Glutamatergic neuron (in vitro differentiated cells): ENCODE results near the gene PBX3. TPM values are rescaled to one million over a fixed set of nuclear protein-coding genes. Genes with fewer than 3 reads are reported as not detected.

Source experiments
- DNase-seq: peaks from one replicate; pipeline ENCODE4 v3.0.0; 2022
- H3K27ac Mint-ChIP-seq: one replicate; pipeline ENCODE4 v1.8.0; 2020; ENCODE audit warnings: mild to moderate bottlenecking, mixed read lengths, inconsistent platforms; ENCODE audit not compliant: unreplicated experiment
- H3K27me3 Mint-ChIP-seq: one replicate; pipeline ENCODE4 v1.8.0; 2020; ENCODE audit warnings: mild to moderate bottlenecking, moderate library complexity, mixed read lengths, inconsistent platforms; ENCODE audit not compliant: unreplicated experiment
- H3K36me3 Mint-ChIP-seq: one replicate; pipeline ENCODE4 v1.8.0; 2020; ENCODE audit warnings: mild to moderate bottlenecking, mixed read lengths, inconsistent platforms; ENCODE audit not compliant: unreplicated experiment
- H3K4me1 Mint-ChIP-seq: one replicate; pipeline ENCODE4 v1.8.0; 2020; ENCODE audit warnings: mild to moderate bottlenecking, low read depth, mixed read lengths, inconsistent platforms; ENCODE audit not compliant: unreplicated experiment
- H3K4me3 Mint-ChIP-seq: one replicate; pipeline ENCODE4 v1.8.0; 2020; ENCODE audit warnings: mild to moderate bottlenecking, mixed read lengths, inconsistent platforms; ENCODE audit not compliant: unreplicated experiment
- H3K9me3 Mint-ChIP-seq: one replicate; pipeline ENCODE4 v1.8.0; 2020; ENCODE audit warnings: mild to moderate bottlenecking, moderate library complexity, mixed read lengths, inconsistent platforms; ENCODE audit not compliant: unreplicated experiment
- total RNA-seq: library from RNA; stranded (reverse); fragmentation: NEBNext Ultra II Directional; extraction: Animal tissue kit (Norgen Biotek cat#: 25700); gene quantifications from one replicate; pipeline ENCODE4 v1.2.1, GENCODE V29; 2021; ENCODE audit not compliant: unreplicated experiment
- TF ChIP-seq, protein P1 (sequence below): fragments of 200-600 bp; sonication (generic); IDR thresholded peaks from one replicate; pipeline ENCODE4 v1.5.0; 2021; ENCODE audit not compliant: partially characterized antibody, unreplicated experiment

Gene PBX3
- total RNA-seq, 1 donor from 2014 or later, result 51.2 TPM

DNA sequence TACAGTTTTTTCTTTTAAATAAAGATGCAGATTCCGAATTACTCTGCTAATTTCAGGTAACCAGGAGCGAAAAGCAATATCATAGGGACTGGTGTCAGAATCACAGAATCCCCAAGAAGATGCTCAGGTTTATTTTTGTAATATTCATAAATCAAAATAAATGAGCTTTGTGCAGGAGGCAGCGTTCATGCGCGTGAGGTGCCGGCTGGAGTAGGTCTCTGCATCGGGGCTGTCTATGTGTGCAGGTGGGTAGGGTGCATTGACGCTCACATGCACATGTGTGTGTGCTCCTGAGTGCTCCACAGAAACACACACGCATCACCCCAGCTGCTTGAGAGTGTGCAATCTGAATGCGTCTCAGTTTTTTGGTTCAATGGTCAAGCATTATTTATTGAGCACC lies 226.4 kb downstream of the PBX3 start:
- peaks cover 4% of the 10 kb centered on the region for H3K27me3 Mint-ChIP-seq

GRCh38 chr9:125974705-125975104 lies 227.5 kb downstream of the PBX3 start:
- Mint-ChIP-seq H3K4me3 (no peak overlapping the region), H3K27me3 (peaks cover 5% of the 10 kb centered on the region), H3K4me1 (no peaks in the 10 kb centered on the region), H3K9me3 (no peaks in the 10 kb centered on the region), H3K36me3 (peaks cover 28% of the 10 kb centered on the region), H3K27ac (no peak overlapping the region)
- no peak for DNase-seq
- TF ChIP-seq, protein P1, sequence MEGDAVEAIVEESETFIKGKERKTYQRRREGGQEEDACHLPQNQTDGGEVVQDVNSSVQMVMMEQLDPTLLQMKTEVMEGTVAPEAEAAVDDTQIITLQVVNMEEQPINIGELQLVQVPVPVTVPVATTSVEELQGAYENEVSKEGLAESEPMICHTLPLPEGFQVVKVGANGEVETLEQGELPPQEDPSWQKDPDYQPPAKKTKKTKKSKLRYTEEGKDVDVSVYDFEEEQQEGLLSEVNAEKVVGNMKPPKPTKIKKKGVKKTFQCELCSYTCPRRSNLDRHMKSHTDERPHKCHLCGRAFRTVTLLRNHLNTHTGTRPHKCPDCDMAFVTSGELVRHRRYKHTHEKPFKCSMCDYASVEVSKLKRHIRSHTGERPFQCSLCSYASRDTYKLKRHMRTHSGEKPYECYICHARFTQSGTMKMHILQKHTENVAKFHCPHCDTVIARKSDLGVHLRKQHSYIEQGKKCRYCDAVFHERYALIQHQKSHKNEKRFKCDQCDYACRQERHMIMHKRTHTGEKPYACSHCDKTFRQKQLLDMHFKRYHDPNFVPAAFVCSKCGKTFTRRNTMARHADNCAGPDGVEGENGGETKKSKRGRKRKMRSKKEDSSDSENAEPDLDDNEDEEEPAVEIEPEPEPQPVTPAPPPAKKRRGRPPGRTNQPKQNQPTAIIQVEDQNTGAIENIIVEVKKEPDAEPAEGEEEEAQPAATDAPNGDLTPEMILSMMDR, result no peak

More for the DNA sequence above, 226.4 kb downstream of the PBX3 start:
- no peak overlapping the region for H3K27ac Mint-ChIP-seq
- H3K4me3 Mint-ChIP-seq, result no peak overlapping the region
- no peaks in the 10 kb centered on the region for H3K9me3 Mint-ChIP-seq
- DNase-seq, result no peak
- TF ChIP-seq, protein P1, result no peak
- H3K36me3 Mint-ChIP-seq, result peaks cover 21% of the 10 kb centered on the region
- H3K4me1 Mint-ChIP-seq, result no peaks in the 10 kb centered on the region

- Mint-ChIP-seq H3K36me3 (peaks cover 41% of the 10 kb centered on the region), H3K4me3 (no peak overlapping the region)
- TF ChIP-seq, protein P1, result no peak
These were observed 230.1 kb downstream of the PBX3 start for GRCh38 chr9:125977223-125977622.

DNA sequence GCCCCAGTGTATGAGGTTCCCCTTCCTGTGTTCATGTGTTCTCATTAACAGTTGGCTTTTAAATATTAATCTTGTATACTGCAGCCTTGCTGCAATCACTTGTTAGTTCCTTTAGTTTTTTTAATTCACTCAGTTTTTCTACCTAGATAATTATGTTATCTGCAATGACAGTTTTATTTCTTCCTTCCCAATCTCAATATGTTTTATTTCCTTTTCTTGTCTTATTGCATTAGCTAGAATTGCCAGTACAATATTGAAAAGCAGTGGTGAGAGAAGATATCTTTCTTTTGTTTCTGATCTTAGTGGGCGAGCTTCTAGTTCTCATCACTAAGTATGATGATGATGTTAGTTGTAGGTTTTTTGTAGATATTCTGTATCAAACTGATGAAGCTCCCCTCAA lies 232.2 kb downstream of the PBX3 start:
- Mint-ChIP-seq H3K9me3 (peaks cover 4% of the 10 kb centered on the region), H3K4me3 (no peak overlapping the region), H3K4me1 (no peaks in the 10 kb centered on the region), H3K27me3 (peaks cover 4% of the 10 kb centered on the region), H3K36me3 (peaks cover 35% of the 10 kb centered on the region), H3K27ac (no peak overlapping the region)
- DNase-seq, result no peak
- TF ChIP-seq, protein P1, result no peak

More at GRCh38 chr9:125977223-125977622, 230.1 kb downstream of the PBX3 start:
- no peak for DNase-seq
- H3K27ac Mint-ChIP-seq, result no peak overlapping the region
- peaks cover 4% of the 10 kb centered on the region for H3K9me3 Mint-ChIP-seq
- peaks cover 4% of the 10 kb centered on the region for H3K27me3 Mint-ChIP-seq
- H3K4me1 Mint-ChIP-seq, result no peaks in the 10 kb centered on the region

DNA sequence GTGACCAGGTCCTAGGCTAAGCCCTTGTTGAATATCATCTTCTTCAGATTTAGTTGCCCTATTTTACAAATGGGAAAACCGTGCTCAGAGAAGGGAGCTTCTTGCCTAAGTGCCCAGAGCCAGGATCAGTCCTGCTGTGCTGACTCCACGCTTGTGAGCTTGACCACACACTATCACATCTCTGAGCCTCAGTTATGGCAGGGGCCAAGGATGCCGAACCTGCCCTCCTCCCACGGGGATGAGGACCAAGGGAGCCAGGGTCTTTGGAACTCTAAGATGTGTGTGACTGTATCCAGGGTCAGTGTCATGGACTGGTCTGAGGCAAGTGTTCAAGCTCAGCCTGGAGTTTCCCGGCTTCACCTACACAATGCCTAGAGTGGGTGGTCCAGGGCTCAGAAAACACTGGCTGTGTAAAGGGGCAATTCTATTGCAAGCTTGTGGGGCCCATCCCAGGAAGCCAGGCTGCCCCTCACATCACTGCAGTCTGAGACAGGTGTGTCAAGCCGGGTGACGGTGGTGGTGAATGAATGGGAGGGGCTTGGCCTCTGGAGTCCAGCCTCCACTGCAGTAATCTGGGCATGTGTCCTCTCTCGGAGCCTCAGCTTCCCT lies 235.7 kb downstream of the PBX3 start:
- Mint-ChIP-seq H3K27ac (no peak overlapping the region), H3K36me3 (peaks cover 29% of the 10 kb centered on the region), H3K9me3 (peaks cover 9% of the 10 kb centered on the region), H3K4me3 (no peak overlapping the region), H3K4me1 (no peaks in the 10 kb centered on the region), H3K27me3 (peaks cover 5% of the 10 kb centered on the region)
- DNase-seq, result no peak
- TF ChIP-seq, protein P1, result no peak
